ENCODE data around the gene ZNF763.
"Not testable (repeated sequence)": the region's sequence is repeated elsewhere in the genome, so short reads cannot be mapped to it uniquely, and the experiment has no call there.

The ZNF763 gene

DNA sequence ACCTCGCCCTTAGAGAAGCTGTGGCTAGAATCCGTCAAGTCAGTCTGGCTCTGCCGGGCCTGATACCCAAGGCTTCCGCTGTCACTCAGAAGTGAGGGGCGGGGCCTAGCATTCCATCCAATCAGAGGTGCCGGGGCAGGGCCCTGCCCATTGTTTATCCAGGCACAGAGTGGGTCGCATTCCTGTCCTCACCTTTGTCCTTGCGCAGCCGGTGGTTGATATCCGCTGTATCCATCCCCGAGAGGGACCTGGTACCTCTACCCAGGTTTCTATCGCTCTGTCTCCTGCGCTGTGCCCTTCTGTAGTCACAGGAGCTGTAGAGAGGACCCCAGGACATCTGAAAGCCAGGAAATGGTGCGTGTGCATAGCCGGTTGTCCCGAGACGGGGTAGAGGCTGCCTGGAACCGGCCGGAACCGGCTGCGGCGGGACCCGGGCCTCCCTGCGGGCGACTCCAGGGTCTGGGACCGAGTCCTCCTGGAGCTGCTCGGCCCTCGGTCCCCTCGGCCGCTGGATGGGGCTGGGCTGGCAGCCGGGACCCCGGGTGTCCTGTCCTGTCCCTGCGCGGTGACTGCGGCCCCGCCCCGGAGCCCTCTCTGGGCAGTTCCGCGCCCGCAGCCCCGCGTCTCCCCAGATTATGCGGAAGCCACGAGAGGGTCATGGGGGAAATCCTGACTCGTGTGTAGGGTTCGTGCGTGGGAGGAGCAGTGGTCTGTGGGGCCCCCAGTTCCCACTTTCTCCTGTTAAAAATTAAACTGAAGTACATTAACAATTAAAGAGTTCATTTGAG lies at the start of gene ZNF763:
TSS of gene ZNF763 (plus strand) at position 183 of the 788 bp plus-strand sequence. CDS start at position 352, 169 bp downstream.
- DNase-seq, result peak; percentile 90

- no peak for DNase-seq
These were observed 42.9 kb upstream of the ZNF763 start for GRCh38 chr19:11921852-11922495.

GRCh38 chr19:11924886-11925650 lies 39.8 kb upstream of the ZNF763 start, which contains the start of gene ZNF700:
Gene ZNF700, plus strand, starts transcription at chr19:11925107. Its CDS starts 104 bp downstream, at chr19:11925211.
- peak; percentile 92 for DNase-seq

GRCh38 chr19:11925651-11926187 lies 39.1 kb upstream of the ZNF763 start:
- peak; percentile 51 for DNase-seq

GRCh38 chr19:11927227-11927626 lies 37.6 kb upstream of the ZNF763 start:
- no peak for DNase-seq

GRCh38 chr19:11931051-11931450 lies 33.8 kb upstream of the ZNF763 start:
- no peak for DNase-seq

DNA sequence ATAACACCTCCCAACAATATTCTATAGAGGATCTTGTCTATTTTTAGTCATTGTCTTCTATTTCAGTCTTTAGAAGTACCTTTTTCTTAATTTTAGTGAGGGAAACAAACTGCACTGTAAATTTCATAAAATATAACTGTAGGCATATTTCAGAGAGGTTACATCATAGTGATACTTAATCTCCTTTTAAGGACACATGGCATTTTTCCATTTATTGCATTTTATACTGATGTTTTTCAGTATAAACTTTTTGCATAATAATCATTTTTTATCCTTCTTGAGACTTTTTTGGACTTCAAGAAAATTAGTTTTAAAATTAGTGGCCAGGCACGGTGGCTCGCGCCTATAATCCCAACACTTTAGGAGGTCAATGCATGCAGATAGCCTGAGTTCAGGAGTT lies 33.3 kb upstream of the ZNF763 start:
- DNase-seq, result no peak

GRCh38 chr19:11935829-11936228 lies 29.0 kb upstream of the ZNF763 start:
- DNase-seq, result not testable (repeated sequence)

GRCh38 chr19:11938383-11938782 lies 26.5 kb upstream of the ZNF763 start:
- DNase-seq, result not testable (repeated sequence)

DNA sequence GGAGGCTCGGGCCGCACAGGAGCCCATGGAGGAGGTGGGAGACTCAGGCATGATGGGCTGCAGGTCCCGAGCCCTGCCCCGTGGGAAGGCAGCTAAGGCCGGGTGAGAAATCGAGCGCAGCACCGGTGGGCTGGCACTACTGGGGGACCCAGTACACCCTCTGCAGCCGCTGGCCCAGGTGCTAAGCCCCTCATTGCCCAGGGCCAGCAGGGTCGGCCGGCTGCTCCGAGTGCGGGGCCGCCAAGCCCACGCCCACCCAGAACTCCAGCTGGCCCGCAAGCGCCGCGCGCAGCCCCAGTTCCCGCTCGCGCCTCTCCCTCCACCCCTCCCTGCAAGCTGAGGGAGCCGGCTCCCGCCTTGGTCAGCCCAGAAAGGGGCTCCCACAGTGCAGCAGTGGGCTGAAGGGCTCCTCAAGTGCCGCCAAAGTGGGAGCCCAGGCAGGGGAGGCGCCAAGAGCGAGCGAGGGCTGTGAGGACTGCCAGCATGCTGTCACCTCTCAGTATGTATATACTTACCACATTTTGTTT lies 23.4 kb upstream of the ZNF763 start:
- DNase-seq, result not testable (repeated sequence)

DNA sequence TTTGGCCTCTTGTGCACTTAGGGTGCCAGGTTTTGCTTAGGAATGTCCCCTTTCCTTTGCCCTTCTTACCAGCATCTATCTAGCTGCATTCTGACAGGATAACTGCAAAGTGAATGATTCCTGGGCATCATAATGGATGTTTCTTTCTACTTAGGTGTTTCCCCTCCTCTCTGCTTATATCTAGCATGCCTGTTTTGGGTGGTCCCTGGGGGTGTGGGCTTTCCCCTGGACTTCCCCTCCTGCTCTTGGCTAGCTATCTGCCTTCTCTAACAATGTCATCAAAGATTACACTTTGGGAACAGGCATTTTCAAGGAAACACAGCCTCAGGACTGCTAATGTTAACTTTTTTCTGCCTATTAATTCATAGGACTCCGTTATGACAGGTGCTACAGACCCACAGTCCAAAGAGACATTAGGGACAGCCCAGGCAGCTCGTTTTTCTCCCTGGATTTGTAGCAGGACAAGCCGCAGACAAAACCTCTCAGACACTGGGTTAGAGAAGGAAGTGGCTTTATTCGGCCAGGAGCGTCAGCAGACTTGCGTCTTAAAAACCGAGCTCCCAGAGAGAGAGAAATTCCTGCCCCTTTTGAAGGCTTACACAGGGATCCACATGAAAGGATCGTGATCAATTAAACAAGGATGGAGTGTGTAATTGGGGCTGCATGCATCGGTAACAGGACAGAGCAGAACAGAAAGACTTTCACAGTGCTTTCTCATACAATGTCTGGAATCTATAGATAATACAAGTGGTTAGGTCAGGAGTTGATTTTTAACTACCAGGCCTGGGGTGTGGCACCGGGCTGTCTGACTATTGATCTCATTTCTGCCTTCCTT lies 22.6 kb upstream of the ZNF763 start:
- no peak for DNase-seq

DNA sequence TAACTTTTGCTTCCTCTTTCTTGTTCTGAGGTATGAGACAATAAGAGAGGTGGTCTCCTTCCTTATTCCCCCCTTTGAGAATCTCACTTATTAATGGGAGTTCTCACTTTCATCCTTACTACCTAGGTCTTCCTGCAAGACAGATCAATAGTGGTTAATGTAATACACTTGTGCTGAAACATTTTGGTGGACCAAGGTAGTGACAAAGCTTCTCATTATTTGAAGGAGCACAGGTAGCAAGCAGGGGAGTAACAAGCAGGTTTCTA lies 22.1 kb upstream of the ZNF763 start:
- DNase-seq, result no peak

GRCh38 chr19:11944656-11945055 lies 20.2 kb upstream of the ZNF763 start:
- DNase-seq, result no peak

- DNase-seq, result no peak
These were observed 16.2 kb upstream of the ZNF763 start for GRCh38 chr19:11948646-11949045.

DNA sequence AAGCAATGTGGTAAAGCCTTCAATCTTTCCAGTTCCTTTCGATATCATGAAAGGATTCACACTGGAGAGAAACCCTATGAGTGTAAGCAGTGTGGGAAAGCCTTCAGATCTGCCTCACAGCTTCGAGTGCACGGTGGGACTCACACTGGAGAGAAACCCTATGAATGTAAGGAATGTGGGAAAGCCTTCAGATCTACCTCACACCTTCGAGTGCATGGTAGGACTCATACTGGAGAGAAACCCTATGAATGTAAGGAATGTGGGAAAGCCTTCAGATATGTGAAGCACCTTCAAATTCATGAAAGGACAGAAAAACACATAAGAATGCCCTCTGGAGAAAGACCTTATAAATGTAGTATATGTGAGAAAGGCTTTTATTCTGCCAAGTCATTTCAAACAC lies 15.6 kb upstream of the ZNF763 start:
- no peak for DNase-seq

DNA sequence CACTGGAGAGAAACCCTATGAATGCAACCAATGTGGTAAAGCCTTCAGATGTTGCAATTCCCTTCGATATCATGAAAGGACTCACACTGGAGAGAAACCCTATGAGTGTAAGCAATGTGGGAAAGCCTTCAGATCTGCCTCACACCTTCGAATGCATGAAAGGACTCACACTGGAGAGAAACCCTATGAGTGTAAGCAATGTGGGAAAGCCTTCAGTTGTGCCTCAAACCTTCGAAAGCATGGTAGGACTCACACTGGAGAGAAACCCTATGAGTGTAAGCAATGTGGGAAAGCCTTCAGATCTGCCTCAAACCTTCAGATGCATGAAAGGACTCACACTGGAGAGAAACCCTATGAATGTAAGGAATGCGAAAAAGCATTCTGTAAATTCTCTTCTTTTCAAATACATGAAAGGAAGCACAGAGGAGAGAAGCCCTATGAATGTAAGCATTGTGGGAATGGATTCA lies 15.2 kb upstream of the ZNF763 start:
- not testable (repeated sequence) for DNase-seq

- no peak for DNase-seq
These were observed 14.5 kb upstream of the ZNF763 start for GRCh38 chr19:11950312-11950711.

- DNase-seq, result peak; percentile 84
These were observed 1.1 kb upstream of the ZNF763 start for GRCh38 chr19:11963566-11964355.

- no peak for DNase-seq
These were observed 363 bp upstream of the ZNF763 start for GRCh38 chr19:11964496-11964857.

- no peak for DNase-seq
These were observed 5.3 kb downstream of the ZNF763 start for GRCh38 chr19:11970174-11970573.

- DNase-seq, result no peak
These were observed 6.2 kb downstream of the ZNF763 start for GRCh38 chr19:11971041-11971440.

All from activated CD8-positive, alpha-beta memory T cell treated with anti-CD3 and anti-CD28 coated beads, Interleukin-2, amount 50 U/mL, for 48 hours (primary cell).